Measurements from ENCODE around the gene C10orf95.

DNA sequence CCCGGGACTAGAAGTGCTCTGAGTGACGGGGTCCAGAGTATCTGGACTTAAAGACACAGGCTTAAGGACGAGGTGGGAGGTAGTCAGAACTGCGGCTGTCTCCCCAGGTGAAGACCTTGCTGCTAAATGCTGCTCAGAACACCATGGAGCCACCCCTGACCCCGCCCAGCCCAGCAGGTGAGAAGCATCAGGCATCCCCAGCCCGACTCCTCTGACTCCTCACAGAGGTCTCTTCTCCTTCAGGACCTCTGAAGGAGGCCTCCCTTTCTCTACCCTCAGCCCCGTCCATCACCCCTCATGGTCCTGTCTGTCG, 50.0 kb downstream of the C10orf95 start:
- no peak for TF ChIP-seq SP2 (CRISPR knock-in tag; IDR thresholded peaks at IDR 0.05)
- no peak for TF ChIP-seq TAF1 (CRISPR knock-in tag; IDR thresholded peaks at IDR 0.05)
- no peak for TF ChIP-seq FOXK2 (IDR thresholded peaks at IDR 0.05)
- no peak for TF ChIP-seq ZNF354B (CRISPR knock-in tag; IDR thresholded peaks at IDR 0.05)
- TF ChIP-seq, protein P1, sequence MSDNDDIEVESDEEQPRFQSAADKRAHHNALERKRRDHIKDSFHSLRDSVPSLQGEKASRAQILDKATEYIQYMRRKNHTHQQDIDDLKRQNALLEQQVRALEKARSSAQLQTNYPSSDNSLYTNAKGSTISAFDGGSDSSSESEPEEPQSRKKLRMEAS (IDR thresholded peaks at IDR 0.05) = no peak
- TF ChIP-seq ZNF619 (CRISPR knock-in tag; IDR thresholded peaks at IDR 0.05) = no peak
- TF ChIP-seq ETV5 (CRISPR knock-in tag; IDR thresholded peaks at IDR 0.05; ENCODE audit: borderline replicate concordance) = no peak
- TF ChIP-seq ZNF704 (CRISPR knock-in tag; IDR thresholded peaks at IDR 0.05; ENCODE audit: borderline replicate concordance) = no peak
- TF ChIP-seq TRIM24 (CRISPR knock-in tag; IDR thresholded peaks at IDR 0.05) = no peak
- no peak for TF ChIP-seq ATF5 (CRISPR knock-in tag; IDR thresholded peaks at IDR 0.05; ENCODE audit: low read depth)
- TF ChIP-seq GPN1 (CRISPR knock-in tag; IDR thresholded peaks at IDR 0.05; ENCODE audit: borderline replicate concordance) = no peak
- no peak for TF ChIP-seq ZNF362 (CRISPR knock-in tag; IDR thresholded peaks at IDR 0.05; ENCODE audit: borderline replicate concordance)
